Activated CD8-positive, alpha-beta memory T cell treated with anti-CD3 and anti-CD28 coated beads for 48 hours (primary cell): ENCODE results near the gene ERMARD.
"Not testable (repeated sequence)": the region's sequence is repeated elsewhere in the genome, so short reads cannot be mapped to it uniquely, and the experiment has no call there.

Source experiments
- DNase-seq, 3 experiments: peaks; one replicate each; pipeline ENCODE4 v3.0.0-alpha.2; 2020; ENCODE audit warnings: low read depth in 2 of 3, low spot score in 2 of 3

Gene ERMARD

DNA sequence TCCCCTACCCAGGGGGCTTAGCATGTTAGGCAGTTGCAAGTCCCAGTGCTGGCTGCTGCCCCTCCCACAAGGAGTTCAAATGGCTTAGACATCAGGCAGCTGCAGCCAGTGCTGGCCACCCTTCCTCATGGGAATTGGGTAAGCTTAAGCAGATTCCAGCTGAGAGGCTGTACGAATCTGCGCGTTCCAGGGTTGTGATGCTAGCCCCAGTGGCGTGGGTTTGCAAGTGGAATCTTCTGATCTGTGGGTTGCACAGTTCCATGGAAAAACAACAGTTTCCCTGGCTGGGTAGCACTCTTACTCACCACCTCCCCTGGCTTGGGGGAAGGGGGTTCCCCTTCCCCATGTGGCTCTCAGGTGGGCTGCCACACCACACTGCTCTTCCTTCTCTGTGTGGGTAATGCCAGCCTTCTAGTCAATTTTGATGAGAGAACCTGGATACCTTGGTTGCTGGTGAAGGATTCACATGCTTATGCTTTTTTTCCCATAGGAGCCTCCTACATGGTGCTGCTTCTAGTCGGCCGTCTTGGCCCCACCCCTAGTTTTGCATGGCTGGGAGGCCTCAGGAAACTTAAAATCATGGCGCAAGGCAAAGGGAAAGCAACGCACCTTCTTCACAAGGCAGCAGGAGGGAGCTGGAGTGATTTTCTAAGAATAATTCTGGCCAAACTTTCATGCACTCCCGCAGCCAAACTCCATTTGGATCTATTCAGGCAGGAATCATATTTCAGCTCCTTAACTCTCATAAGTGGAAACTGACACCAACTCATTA lies 13.0 kb upstream of the ERMARD start:
- DNase-seq, result no peak

DNA sequence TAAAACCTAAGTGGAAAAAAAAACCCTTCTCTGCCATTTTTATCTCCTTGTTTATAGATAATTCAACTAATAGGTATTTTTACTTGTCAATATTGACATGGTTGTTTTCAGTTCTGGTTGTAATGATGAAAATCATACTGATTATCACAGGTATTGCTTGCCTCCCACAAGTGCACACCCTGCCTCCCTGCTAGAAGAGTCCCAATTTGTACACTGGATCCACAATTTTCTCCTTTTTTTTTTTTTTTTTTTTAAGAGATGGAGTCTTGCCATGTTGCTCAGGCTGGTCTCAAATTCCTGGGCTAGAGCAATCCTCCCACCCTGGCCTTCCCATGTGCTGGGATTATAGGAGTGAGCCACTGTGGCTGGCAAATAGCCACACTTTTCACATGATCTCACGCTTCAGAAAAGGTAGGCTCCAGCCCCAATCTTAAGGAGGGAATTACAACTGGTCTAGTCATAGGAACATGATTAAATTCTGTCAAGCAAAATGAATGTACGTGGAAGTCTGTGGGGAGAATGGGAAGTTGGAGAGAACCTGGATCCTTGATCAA lies 12.4 kb upstream of the ERMARD start:
- DNase-seq, result no peak

- no peak for DNase-seq
Observed at GRCh38 chr6:169741344-169741743, 10.1 kb upstream of the ERMARD start.

GRCh38 chr6:169745405-169745804 lies 6.0 kb upstream of the ERMARD start:
- no peak for DNase-seq

DNA sequence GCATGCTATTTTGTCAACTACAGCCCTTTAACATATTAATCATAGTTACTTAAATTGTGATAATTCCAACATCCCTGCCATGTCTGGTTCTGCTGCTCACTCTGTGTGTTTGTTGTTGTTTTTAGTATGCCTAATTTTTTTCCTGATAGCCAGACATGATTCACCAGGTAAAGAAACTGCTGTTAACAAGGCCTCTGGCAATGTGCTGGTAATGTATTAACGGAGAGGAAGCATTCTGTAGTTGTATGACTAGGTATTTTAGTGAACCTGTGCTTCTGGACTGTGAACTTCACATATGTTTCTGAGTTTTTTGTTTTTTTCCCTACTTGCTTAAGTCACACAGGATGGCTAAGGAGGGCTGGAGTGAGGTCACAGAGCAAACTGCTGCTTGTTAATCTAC lies 4.9 kb upstream of the ERMARD start:
- no peak for DNase-seq

DNA sequence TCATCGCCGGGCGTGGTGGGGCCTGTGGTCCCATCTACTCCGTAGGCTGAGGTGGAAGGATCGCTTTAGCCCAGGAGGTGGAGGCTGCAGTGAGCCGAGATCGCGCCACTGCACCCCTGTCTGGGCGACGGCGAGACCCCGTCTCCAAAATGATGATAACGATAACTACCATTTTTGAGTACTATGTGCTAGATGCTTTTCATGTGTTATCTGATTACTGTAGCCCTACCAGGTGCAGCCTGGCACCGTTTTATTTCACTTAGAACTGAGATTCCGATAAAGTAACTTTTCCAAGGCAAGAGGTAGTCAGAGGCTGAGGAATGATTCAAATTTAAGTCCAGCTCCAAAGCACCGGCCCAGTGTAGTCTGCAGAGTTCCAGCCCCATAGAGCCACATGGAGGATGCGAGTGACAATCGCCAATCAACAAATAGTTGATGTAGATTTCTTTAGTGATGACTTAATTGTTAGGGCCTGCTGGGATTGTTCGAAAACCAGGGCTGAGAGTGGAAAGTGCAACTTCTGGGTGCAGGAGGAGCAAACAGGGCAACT lies 727 bp downstream of the ERMARD start:
- DNase-seq, result no peak

- no peak for DNase-seq
Observed at GRCh38 chr6:169755162-169755561, 3.7 kb downstream of the ERMARD start.

GRCh38 chr6:169763308-169763707 lies 11.9 kb downstream of the ERMARD start:
- DNase-seq, result no peak

DNA sequence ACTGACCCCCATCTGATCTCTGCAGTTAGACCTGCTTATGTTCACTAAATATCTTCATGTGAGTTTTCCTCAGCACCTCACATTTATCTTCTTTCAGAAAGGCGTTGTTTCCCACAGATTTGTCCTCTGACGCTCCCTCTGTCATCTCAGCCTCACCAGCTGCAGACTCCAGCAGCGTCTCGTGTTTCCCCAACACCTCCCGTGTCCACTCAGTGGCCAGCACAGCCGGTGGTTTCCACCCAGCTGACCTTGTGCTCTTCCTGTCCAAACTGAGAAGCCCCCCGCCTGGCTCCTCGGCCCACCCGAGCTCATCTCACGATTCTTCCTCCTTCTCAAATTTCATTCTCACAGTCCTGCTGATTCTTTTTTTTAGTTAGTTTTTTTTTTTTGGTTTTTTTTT lies 12.5 kb downstream of the ERMARD start:
- DNase-seq, result no peak

DNA sequence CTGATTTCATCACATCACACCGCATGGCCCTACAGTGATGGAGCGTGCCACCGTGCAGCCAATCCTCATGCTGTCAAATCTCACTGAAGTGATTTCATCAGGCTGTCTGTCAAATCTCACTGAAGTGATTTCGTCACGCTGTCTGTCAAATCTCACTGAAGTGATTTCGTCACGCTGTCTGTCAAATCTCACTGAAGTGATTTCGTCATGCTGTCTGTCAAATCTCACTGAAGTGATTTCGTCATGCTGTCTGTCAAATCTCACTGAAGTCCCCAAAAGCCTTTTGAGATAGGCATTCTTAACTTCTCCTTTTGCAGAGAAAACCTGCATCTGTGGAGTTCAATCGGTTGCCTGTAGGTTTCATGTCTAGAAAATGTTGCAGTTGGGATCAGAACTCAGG lies 14.4 kb downstream of the ERMARD start:
- not testable (repeated sequence) for DNase-seq

DNA sequence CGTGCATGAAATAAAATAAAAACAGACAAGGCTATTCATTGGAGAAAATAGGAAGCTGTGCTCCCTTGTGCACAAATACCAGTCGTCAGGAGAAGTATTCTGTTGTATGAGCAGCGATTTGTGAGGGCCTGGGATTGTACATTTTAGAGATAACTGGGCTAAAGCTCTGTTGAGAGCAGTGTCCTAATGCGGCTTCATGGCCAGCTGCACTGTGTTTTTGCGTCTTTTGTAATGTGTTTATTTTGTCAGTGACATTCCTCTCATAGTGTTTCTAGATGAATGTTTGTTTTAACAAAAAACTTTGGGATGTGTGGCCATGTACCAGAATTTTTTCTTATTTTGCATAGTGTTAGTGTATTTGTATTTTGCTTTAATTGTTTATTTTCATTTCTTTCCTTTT lies 14.8 kb downstream of the ERMARD start:
- DNase-seq, result no peak

GRCh38 chr6:169766921-169767736 lies 15.7 kb downstream of the ERMARD start:
- no peak for DNase-seq

GRCh38 chr6:169774347-169774746 lies 22.9 kb downstream of the ERMARD start:
- no peak for DNase-seq

- no peak for DNase-seq
Observed at GRCh38 chr6:169775321-169775720, 23.9 kb downstream of the ERMARD start.

- DNase-seq, result no peak
Observed at GRCh38 chr6:169776379-169776778, 25.0 kb downstream of the ERMARD start.

DNA sequence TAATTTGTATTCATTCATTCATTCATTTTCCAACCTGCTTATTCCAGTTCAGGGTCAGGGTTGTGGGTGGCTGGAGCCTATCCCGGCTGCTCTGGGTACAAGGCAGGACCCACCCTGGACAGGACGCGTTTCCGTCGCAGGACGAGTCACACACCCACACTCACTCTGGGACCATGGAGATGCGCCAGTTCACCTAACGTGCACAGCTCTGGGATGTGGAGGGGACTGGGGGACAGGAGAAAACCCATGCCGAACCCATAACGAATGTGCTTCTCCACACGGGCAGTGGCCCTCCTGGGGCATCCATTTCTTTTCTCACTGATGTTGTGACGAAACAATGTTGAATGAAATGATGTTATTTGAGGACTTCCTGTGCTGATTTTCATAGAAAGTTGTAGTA lies 26.5 kb downstream of the ERMARD start:
- no peak for DNase-seq

GRCh38 chr6:169778646-169779045 lies 27.2 kb downstream of the ERMARD start:
- DNase-seq, result no peak

- DNase-seq, result no peak
Observed at GRCh38 chr6:169779092-169779815, 27.8 kb downstream of the ERMARD start.

DNA sequence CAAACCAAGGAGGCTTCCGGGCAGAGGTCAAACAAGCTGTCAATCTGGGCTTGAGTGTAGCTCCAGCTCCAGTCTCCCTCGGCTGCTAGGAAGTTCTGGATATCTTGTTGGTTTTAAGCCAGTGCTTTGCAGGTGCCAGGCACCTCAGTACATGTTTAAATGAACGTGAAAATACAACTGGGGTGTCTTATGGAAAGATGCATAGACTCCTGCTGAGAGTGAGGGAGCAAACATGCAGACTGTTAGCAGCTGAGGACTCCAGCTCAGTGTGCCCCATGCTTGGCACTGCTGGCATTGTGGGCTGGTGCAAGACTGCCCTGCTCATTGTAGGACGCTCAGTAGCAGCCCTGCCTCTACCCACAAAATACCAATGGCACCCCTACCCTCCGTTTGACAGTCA lies 28.5 kb downstream of the ERMARD start:
- no peak for DNase-seq

GRCh38 chr6:169780571-169781091 lies 29.2 kb downstream of the ERMARD start:
- DNase-seq, result no peak

DNA sequence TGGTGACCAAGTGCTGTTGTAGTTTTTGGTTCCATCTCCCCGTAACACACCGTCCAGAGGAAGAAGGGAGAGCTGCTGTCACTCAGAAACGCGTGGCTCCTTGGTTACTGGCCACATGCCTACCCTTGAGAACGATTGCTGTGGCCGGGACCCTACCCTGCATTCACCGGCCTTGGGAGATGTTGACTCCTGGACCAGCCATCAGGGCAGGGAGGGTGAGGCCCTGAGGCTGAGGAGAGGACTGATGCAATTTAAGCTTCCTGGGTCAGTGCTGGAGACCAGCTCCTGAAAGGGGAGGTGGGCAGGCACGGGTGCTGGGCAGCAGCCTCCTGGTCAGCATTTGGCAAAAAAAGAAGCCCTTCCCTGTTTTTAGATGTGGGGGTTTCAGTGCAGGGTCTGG lies 31.5 kb downstream of the ERMARD start:
- no peak for DNase-seq
